H4 (cell line): ENCODE measurements around the gene CACNA1B. TPM values are rescaled to one million over a fixed set of nuclear protein-coding genes. Genes with fewer than 3 reads are reported as not detected.

ENCODE experiments used
- DNase-seq: peaks from one replicate; pipeline ENCODE4 v3.0.0-alpha.2; 2015; ENCODE audit warnings: low spot score
- total RNA-seq: library from RNA; depleted of rRNA; stranded (reverse); fragments of >200 nt; shearing (Covaris generic); gene quantifications from 2 replicates; pipeline ENCODE4 v1.2.3, GENCODE V29; 2014

The CACNA1B gene
- total RNA-seq, 1 experiment from 2014 or later, result not detected

- DNase-seq, result no peak
Measured at GRCh38 chr9:137919095-137919465, 41.5 kb downstream of the CACNA1B start.

DNA sequence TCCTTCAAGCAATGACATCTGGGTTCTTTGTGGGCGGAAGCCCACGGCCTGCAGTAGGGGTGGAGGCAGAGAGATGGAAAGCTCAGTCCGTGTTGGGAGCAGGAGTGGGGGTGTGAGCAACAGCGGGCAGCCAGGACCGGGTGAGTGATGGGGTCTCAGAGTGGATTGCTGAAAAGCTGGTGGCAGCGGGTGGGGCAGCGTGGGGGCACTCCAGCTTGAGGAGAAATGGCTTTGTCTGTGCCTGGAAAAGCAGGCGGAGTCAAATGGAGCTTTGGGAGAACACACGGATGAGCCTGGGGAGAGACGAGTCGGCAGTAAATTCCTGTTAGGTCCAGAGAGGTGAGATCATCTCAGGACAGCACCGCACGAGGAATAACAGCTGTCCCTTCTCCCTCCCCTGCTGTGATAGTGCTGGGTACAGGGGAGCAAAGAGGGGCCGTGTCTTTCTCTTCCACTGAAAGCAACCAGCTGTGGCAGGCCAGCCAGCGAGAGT, 42.1 kb downstream of the CACNA1B start:
- DNase-seq, result no peak

DNA sequence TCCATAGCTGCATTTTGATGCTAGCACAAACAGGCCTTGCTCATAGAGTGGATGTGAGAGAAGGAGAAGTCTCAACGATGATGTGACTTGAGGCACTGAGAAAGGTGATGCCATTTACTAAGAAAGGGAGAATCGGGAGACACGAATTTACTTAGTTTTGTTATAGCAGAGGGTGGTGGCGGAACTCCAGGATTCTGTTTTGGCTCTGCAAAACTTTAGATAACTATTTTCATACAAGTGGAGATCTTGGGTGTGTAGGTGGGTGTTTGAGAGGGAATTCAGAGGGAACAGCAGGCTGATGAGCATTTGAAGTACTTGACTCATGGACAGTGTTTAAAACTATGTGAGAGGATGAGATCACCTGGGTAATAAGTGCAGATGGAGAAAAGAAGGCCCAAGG, 43.2 kb downstream of the CACNA1B start:
- DNase-seq, result no peak

- no peak for DNase-seq
Measured at GRCh38 chr9:137924169-137924568, 46.6 kb downstream of the CACNA1B start.

DNA sequence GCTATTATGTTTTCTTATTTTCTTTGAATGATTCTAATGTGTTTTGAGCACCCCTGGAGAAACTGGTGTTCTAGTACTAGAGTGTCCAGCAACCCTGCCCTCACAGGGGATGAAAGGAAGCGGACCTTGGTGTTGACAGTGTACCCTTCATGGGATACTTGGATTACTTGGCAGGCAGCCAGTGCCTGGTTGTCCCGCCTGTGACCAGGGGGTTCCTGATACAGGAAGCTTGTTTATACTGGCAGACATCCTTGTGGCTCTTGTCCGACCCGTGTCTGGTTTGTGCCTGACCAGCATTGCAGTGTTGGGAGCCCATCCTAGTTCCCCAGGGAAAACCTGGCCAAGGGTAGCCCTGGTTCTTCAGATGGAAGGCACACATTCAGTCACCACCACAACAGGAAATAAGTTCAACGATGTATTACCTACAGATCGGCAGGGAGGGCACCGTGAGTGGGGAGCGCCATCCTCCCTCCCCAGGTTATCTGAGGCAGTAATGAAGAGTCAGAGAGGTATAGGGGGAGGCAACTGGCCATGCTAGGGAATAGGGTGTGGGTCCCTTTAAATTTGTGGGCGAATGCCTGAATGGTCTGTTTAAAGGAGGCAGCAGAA, 47.3 kb downstream of the CACNA1B start:
- no peak for DNase-seq

DNA sequence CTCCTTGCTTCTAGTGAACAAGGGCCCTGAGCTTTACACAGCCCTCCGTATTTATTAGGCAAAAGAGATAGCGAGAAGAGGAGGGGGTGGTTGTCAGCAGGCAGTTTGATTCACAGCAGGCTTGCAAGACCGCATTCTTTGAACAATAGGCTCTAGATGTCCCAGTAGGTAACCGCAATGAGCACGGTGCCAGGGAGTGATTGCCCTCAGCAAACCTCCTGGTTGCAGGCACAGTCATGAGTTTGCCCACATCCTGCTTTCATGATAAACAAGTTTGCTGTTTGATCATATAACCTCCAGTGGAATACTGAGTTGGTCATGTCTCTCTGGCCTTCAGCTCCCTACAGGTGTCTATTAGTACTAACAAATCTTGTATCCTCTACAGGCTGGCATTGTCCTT, 66.1 kb downstream of the CACNA1B start:
- peak; percentile 53 for DNase-seq

DNA sequence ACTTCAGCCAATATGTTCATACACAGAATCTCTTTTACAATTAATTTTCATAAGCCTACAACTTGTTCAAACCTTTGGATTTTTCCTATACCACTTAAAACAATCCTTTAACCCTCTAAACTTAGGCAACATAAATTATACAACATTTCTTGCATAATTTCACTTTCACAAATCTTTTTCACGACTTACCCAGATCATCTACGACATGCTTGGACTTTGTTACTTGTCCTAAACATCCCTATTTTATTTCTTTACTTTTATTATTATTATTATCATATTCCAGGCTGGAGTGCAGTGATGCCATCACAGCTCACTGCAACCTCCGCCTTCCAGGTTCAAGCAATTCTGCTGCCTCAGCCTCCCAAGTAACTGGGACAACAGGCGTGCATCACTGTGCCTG, 68.0 kb downstream of the CACNA1B start:
- DNase-seq, result no peak

DNA sequence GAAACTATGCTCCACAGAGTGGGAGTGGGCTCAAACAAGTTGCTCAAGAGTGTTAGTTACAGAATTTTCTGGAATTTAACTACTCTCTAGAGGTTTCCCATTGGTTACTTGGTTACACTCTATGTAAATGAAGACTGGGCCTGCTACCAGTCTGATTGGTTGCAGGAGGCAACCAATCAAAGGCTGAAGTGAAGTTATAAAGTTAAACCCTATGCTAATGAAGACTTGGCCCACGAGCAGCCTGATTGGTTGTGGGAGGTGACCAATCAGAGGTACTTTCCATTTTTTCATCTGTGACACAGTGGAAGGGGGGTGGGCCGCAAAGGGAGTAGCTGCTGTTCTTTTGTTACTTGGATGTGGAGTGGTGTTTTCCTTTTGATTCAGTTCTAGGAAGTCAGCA, 69.4 kb downstream of the CACNA1B start:
- DNase-seq, result no peak

DNA sequence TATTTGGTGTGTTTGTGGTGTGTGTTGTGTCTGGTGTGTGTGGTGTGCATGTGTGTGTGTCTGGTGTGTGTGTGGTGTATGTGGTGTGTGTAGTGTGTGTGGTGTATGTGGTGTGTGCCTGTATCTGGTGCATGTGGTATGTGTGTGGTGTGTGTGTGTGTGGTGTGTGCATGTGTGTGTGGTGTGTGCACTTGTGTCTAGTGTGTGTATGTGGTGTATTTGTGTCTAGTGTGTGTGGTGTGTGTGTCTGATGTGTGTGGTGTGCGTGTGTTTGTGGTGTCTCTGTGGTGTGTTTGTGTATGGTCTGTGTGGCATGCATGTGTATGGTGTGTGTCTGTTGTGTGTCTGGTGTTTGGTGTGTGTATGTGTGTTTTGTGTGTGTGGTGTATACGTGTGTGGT, 71.1 kb downstream of the CACNA1B start:
- no peak for DNase-seq

DNA sequence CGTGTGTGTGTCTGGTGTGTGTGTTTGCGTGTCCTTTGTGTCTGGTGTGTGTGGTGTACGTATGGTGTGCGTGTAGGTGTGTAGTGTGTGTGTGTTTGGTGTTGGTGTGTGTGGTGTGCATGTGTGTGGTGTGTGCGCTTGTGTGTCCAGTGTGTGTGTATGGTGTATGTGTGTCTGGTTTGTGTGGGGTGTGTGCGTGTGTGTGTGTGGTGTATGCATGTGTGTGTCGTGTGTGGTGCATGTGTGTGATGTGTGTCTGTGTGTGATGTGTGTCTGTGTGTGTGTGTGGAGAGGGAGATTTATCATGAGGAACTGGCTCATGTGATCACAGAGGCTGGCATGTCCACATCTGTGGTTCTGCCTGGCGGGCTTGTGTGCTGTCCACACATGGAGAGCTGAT, 71.7 kb downstream of the CACNA1B start:
- no peak for DNase-seq

DNA sequence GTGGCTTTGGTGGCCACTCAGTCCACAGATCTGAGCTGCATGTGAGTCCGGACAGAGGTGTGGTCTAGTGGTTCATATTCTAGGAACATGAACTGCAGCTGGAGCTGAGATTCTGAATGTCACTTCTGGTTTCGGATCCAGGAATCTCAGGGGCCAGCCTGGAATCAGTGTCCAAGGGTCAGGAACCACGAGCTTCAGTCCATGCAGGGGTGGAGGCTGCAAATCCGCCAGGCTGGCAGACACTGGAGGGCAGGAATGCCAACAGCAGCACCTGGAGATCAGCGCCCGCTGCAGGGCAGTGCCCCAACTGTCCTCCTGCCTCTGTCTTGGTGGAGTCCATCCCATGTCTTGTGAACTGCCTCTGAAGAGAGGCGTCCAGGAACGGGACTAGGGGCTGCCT, 73.5 kb downstream of the CACNA1B start:
- no peak for DNase-seq

DNA sequence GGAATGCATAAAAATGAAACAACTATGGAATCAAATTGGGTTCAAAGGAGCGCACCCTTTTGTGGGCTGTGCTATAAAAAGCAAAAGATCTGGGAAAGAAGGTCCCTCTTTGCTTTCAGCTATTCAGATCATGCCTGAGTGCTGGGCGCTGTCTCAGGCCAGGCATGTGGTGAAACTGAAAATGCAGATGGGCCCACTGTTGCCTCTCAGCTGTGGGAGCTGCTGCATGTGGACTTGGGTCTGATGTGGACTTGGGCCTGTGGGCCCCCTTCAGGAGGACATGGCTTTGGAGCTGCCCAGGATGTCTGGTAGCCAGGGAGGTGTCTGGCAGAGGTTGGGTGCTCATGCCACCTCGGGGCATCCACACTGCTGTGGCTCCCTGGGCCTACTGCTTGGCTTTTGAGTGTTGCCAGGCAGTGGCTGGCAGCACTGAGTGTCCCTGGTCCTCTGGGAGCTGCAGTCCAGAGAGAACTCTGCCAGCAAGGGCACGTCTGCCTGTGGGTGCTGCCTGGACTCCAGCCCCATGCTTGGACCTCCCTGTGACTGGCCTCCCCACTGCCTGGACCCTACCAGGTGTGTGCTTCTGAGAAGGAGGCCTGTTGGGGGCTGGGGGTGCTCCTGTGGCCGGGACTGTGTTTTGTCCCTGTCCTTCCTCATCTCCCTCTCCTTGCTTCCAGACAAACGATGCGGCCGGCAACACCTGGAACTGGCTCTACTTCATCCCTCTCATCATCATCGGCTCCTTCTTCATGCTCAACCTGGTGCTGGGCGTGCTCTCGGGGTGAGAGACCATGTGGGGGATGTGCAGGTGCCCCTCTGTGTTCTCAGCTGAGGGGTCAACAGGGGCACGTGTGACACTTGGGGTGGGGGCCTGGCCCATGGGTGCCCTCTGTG, 74.3 kb downstream of the CACNA1B start:
- DNase-seq, result no peak

GRCh38 chr9:137952976-137953666, 75.5 kb downstream of the CACNA1B start:
- no peak for DNase-seq

DNA sequence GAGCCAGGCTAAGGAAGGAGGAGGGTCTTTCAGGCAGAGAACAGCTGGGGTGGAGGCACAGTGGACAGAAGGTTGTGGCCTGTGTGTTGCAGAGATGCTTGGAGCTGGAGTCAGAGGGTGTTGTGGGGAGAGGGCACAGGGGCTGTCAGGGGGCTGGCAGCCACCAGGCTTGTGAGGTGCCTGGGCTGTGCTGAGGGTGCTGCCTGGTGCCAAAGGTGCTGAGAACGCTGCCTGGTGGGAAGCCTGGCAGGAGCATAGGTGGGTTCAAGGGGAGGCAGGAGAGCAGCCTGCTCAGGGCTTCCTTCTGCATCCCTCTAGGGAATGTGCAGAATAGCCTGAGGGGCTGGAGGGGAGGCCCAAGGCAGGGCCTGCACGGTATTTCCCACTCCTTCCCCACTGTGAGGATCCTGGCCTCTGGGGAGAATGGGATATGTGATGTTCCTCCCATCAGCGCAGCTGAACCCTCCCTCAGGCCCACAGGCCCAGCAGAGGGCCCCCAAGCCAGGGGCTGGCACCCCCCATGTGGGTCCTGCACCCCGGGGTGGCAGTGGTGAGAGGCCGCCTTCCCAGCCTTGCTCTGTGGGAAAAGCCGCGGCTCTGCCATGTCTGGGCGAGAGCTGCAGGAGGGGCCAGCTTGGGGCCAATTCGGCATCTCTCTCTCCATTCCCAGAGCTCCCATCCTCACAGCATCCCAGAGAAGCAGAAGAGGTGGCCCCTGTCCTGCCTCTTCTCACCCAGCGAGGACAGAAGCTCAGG, 76.3 kb downstream of the CACNA1B start:
- no peak for DNase-seq

DNA sequence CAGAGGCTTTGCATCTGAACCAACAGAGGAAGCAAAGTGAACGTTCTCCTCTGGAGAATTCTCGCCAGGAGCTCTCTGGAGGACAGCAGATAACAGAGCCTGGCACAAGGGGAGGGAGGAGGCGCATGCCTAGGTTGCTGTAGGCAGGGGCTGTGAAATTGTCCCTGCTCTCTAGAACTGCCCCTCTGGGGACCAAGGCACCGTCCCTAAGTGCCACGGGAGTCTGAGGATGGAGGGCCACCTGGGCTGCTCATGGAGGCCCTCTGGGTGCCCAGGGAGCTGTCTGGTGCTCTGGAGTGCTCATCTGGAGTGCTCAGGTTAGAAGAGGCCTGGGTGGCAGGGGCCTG, 77.6 kb downstream of the CACNA1B start:
- DNase-seq, result no peak

- no peak for DNase-seq
Measured at GRCh38 chr9:137955586-137955985, 78.0 kb downstream of the CACNA1B start.

- no peak for DNase-seq
Measured at GRCh38 chr9:137956039-137956438, 78.5 kb downstream of the CACNA1B start.

- no peak for DNase-seq
Measured at GRCh38 chr9:137956688-137957385, 79.3 kb downstream of the CACNA1B start.

DNA sequence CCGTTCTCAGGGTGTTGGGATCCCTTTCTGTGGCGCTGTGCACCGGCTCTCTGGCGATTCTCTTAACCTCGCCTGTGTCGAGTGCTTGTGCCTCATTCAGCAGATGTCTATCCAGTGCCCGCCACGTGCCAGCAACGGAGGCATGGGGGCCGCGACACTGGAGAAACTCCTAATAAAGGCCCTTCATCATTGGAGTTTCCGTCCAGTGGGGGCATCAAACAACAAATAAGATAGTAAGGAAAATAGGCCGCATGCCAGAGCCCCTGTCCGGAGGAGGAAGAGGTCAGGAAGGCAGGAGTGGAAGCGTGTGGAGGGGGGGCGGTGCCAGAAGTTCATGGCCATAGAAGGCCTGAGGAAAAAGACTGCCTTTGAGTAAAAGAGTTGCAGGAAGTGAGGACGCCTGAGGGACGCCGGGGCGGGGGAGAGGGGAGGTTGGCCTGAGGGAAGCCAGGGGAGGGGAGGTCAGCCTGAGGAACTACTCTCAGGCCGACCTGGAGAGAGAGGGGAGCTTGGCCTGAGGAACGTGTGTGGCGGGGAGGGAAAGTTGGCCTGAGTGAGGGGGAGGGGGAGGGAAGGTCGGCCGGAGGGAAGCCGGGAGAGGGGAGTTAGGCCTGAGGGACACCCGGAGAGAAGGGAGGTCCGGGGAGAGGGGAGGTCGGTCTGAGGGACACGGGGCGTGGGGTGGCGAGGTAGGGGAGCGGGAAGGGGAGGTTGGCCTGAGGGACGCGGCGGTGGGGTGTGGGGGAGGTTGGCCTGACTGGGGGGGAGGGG, 82.2 kb downstream of the CACNA1B start:
- no peak for DNase-seq

GRCh38 chr9:137960496-137960895, 82.9 kb downstream of the CACNA1B start:
- DNase-seq, result no peak

DNA sequence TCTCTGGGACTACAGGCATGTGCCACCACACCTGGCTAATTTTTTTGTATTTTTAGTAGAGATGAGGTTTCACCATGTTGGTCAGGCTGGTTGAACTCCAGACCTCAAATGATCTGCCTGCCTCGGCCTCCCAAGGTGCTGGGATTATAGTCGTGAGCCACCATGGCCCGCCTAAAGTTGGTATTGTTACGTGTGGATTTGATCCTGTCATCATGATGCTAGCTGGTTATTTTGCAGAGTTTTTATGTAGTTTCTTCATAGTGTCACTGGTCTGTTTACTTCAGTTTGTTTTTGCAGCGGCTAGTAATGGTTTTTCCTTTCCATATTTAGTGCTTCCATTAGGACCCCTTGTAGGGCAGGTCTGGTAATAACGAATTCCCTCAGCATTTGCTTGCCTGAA, 85.9 kb downstream of the CACNA1B start:
- DNase-seq, result no peak
